IPS DF 6.9 (cell line): ENCODE measurements around the gene GRM3.

ENCODE experiments used
- DNase-seq: peaks from one replicate; pipeline ENCODE4 v3.0.0-alpha.2; 2013; ENCODE audit warnings: low read depth, low spot score
- H3K27ac ChIP-seq: one replicate; pipeline ENCODE4 v1.5.1; 2013; ENCODE audit warnings: low read length, control low read depth
- H3K27me3 ChIP-seq: 2 replicates; pipeline ENCODE4 v1.6.1; 2013; ENCODE audit warnings: mild to moderate bottlenecking, low read length; ENCODE audit not compliant: control insufficient read depth, insufficient read depth
- H3K36me3 ChIP-seq: 2 replicates; pipeline ENCODE4 v1.6.1; 2013; ENCODE audit warnings: low read length; ENCODE audit not compliant: control insufficient read depth, insufficient read depth
- H3K4me1 ChIP-seq: 2 replicates; pipeline ENCODE4 v1.6.1; 2013; ENCODE audit warnings: low read length; ENCODE audit not compliant: control insufficient read depth, insufficient read depth
- H3K4me3 ChIP-seq: 2 replicates; pipeline ENCODE4 v1.5.1; 2013; ENCODE audit warnings: mild to moderate bottlenecking, low read length
- H3K9me3 ChIP-seq: 2 replicates; pipeline ENCODE4 v1.6.1; 2013; ENCODE audit warnings: low read length, inconsistent platforms; ENCODE audit not compliant: control insufficient read depth, insufficient read depth
- WGBS: extraction: QIAGEN DNeasy Blood & Tissue Kit; methylation state at CpG from one replicate; pipeline ENCODE4 v1.1.7; 2013; ENCODE audit warnings: mixed read lengths, missing lambda C conversion rate; ENCODE audit not compliant: insufficient read length, insufficient coverage; 5-methylcytosine and 5-hydroxymethylcytosine counted together

Gene GRM3

GRCh38 chr7:86825264-86825663, 181.6 kb downstream of the GRM3 start:
- no peak for DNase-seq
- no CpG with 5 or more reads among the region's 4 CpGs for WGBS
- H3K27ac ChIP-seq, result no peak overlapping the region
- no peaks in the 10 kb centered on the region for H3K9me3 ChIP-seq
- H3K36me3 ChIP-seq, result no peaks in the 10 kb centered on the region
- no peaks in the 10 kb centered on the region for H3K27me3 ChIP-seq
- H3K4me1 ChIP-seq, result no peaks in the 10 kb centered on the region
- H3K4me3 ChIP-seq, result no peak overlapping the region

DNA sequence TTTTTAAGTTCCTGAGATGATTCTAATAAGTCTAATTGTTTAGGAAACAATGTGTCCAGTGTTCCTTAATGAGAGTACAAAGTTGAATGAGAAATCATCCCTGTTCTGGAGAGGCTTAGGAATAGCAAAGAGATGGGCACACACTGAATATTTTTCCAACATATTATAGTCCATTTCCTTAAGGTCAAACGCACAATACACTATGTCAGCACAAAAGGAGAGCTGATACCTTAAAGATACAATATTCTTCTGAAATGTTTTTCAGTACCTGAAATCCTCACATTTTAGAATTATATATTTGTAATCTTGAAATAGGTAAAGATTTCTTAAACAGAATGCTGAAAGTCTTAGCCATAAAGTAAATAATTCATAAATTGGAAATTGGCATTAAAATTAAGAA, 183.2 kb downstream of the GRM3 start:
- Histone ChIP-seq H3K4me3 (no peak overlapping the region), H3K27me3 (no peaks in the 10 kb centered on the region), H3K9me3 (no peaks in the 10 kb centered on the region), H3K27ac (no peak overlapping the region), H3K36me3 (no peaks in the 10 kb centered on the region), H3K4me1 (no peaks in the 10 kb centered on the region)
- no CpG with 5 or more reads among the region's 1 CpG for WGBS
- no peak for DNase-seq

GRCh38 chr7:86833360-86833759, 189.7 kb downstream of the GRM3 start:
- Histone ChIP-seq H3K36me3 (no peaks in the 10 kb centered on the region), H3K4me1 (no peaks in the 10 kb centered on the region), H3K27ac (no peak overlapping the region), H3K4me3 (no peak overlapping the region), H3K27me3 (no peaks in the 10 kb centered on the region), H3K9me3 (no peaks in the 10 kb centered on the region)
- no peak for DNase-seq
- WGBS, result no CpG with 5 or more reads among the region's 3 CpGs

GRCh38 chr7:86837235-86837634, 193.5 kb downstream of the GRM3 start:
- H3K27me3 ChIP-seq, result no peaks in the 10 kb centered on the region
- H3K27ac ChIP-seq, result no peak overlapping the region
- no peaks in the 10 kb centered on the region for H3K9me3 ChIP-seq
- no CpG with 5 or more reads among the region's 3 CpGs for WGBS
- H3K36me3 ChIP-seq, result no peaks in the 10 kb centered on the region
- no peak for DNase-seq
- H3K4me3 ChIP-seq, result no peak overlapping the region
- no peaks in the 10 kb centered on the region for H3K4me1 ChIP-seq

- no peaks in the 10 kb centered on the region for H3K9me3 ChIP-seq
- no peaks in the 10 kb centered on the region for H3K4me1 ChIP-seq
- no peaks in the 10 kb centered on the region for H3K27me3 ChIP-seq
- no peak overlapping the region for H3K4me3 ChIP-seq
- no peaks in the 10 kb centered on the region for H3K36me3 ChIP-seq
- DNase-seq, result no peak
- H3K27ac ChIP-seq, result no peak overlapping the region
- no CpG with 5 or more reads among the region's 3 CpGs for WGBS
Measured at GRCh38 chr7:86844608-86845007, 200.9 kb downstream of the GRM3 start.

- Histone ChIP-seq H3K4me3 (no peak overlapping the region), H3K27me3 (no peaks in the 10 kb centered on the region), H3K9me3 (no peaks in the 10 kb centered on the region), H3K27ac (no peak overlapping the region), H3K36me3 (no peaks in the 10 kb centered on the region), H3K4me1 (no peaks in the 10 kb centered on the region)
- WGBS, result no CpG with 5 or more reads among the region's 3 CpGs
- DNase-seq, result no peak
Measured at GRCh38 chr7:86846494-86847190, 202.9 kb downstream of the GRM3 start.

DNA sequence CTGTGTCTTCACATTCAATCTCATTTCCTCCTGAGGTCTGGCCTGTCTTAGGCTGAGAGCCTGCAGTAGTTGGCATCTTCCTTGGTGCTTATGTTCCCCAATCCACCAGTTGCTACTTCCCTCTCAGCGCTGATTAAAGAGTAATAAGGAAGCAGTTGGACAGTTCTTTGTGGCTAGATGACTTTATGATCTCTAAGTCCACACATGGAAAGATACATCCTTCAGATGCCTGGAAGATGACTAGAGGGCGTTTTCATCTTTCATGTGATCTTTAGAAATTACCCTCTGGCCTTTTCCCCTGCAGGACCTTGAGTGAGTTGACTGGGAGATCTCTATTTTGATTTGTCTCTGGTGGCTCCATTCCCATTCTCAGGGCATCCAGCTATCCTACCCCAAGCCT, 204.5 kb downstream of the GRM3 start:
- H3K4me3 ChIP-seq, result no peak overlapping the region
- H3K9me3 ChIP-seq, result no peaks in the 10 kb centered on the region
- no peak for DNase-seq
- no peaks in the 10 kb centered on the region for H3K4me1 ChIP-seq
- no peak overlapping the region for H3K27ac ChIP-seq
- no peaks in the 10 kb centered on the region for H3K27me3 ChIP-seq
- no peaks in the 10 kb centered on the region for H3K36me3 ChIP-seq
- no CpG with 5 or more reads among the region's 2 CpGs for WGBS

- Histone ChIP-seq H3K4me3 (no peak overlapping the region), H3K27ac (no peak overlapping the region), H3K9me3 (no peaks in the 10 kb centered on the region), H3K36me3 (no peaks in the 10 kb centered on the region), H3K4me1 (no peaks in the 10 kb centered on the region), H3K27me3 (no peaks in the 10 kb centered on the region)
- DNase-seq, result no peak
- WGBS, result no CpG with 5 or more reads among the region's 3 CpGs
Measured at GRCh38 chr7:86851566-86851965, 207.9 kb downstream of the GRM3 start.

GRCh38 chr7:86863452-86863851, 219.7 kb downstream of the GRM3 start:
- WGBS, result no CpG with 5 or more reads among the region's 2 CpGs
- H3K9me3 ChIP-seq, result no peaks in the 10 kb centered on the region

GRCh38 chr7:86867163-86867762, 223.6 kb downstream of the GRM3 start:
- Histone ChIP-seq H3K9me3 (no peaks in the 10 kb centered on the region), H3K36me3 (no peaks in the 10 kb centered on the region), H3K4me3 (no peak overlapping the region), H3K27me3 (no peaks in the 10 kb centered on the region), H3K4me1 (no peaks in the 10 kb centered on the region), H3K27ac (no peak overlapping the region)
- DNase-seq, result no peak
- no CpG with 5 or more reads among the region's 5 CpGs for WGBS

More at GRCh38 chr7:86863452-86863851, 219.7 kb downstream of the GRM3 start:
- Histone ChIP-seq H3K4me1 (no peaks in the 10 kb centered on the region), H3K4me3 (no peak overlapping the region), H3K27me3 (no peaks in the 10 kb centered on the region), H3K27ac (no peak overlapping the region), H3K36me3 (no peaks in the 10 kb centered on the region)
- DNase-seq, result no peak

DNA sequence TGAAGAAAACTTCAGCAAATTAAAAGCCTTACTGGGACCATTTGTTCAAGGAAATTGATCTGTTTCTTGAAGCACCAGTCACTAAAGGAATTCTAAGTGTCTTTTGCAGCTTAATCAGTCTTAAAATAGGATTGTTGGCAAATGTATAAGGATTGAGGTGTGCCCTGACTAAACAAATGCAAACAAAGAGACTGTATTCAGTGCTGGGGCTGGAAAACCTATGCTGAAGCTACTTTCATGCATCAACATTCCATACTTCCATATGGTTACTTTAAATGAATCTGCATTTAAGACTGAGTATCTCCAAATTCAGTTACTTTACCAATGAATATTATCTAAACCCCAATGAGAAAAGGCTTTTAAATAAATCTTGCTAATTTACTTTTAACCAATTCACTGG, 232.4 kb downstream of the GRM3 start:
- Histone ChIP-seq H3K4me1 (no peaks in the 10 kb centered on the region), H3K36me3 (no peaks in the 10 kb centered on the region), H3K27me3 (no peaks in the 10 kb centered on the region), H3K9me3 (no peaks in the 10 kb centered on the region), H3K27ac (no peak overlapping the region), H3K4me3 (no peak overlapping the region)
- DNase-seq, result no peak
